ENCODE data around the gene CYTH2. TPM values are rescaled to one million over a fixed set of nuclear protein-coding genes. Genes with fewer than 3 reads are reported as not detected.
A peak's percentile ranks its signal among the peaks of the same experiment; 100 is the strongest.

CYTH2 gene
- total and polyA plus RNA-seq, 9 of the 15 experiments (the other 6 are each of a cell fraction or from before 2014, with no cell fraction given): 1.8 to 45.2 (median 23.8) TPM

DNA sequence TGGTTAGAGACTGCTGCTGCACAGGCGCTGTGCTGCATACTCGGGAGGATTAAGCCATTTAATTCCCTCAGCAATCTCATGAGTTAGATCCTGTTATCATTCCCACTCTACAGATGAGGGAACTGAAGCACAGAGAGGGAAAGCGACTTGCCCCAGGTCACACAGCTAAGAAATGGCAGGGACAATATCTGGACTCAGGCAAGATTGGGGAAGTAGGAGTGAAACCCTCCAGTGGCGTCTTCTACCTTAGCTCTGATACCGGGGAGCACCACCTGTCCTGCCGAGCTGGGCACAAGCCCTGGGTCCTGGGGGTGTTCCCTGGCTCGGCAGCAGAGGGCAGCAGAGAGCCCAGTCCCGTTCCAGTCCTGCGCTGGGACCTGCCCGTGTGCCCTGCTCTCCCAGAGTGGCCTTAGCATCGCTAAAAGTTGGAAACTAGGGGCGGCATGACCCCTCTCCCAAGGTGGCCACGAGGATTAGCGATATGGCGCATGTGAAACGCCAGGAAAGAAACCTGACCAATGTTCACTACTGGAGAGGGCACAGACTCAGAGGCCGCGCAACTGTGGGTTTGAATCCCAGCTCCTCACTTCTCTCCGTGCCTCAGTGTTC lies 20.5 kb downstream of the CYTH2 start:
- WGBS (ENCODE audit: insufficient coverage, low coverage, missing lambda C conversion rate): 19% methylated on average over 19 of the region's 19 CpGs
- Histone ChIP-seq H3K4me1 (replicated peaks in 1 of 2; ENCODE audit: control insufficient read depth in 2 of 2, insufficient read depth in 2 of 2, low read length in 2 of 2) (peaks cover 34 to 53% of the 10 kb centered on the region in 2 experiments), H3K27me3 (ENCODE audit: control insufficient read depth in 2 of 2, insufficient read depth in 2 of 2, low read length in 2 of 2) (no peaks in the 10 kb centered on the region), H3K27ac (ENCODE audit: extremely low read depth, low read depth, low read length) (no peak overlapping the region), H3K79me2 (ENCODE audit: control insufficient read depth, insufficient read depth, low read length) (peaks cover 6% of the 10 kb centered on the region; the same call in 2 of the 3 replicates), H4K20me1 (replicated peaks; ENCODE audit: control insufficient read depth, insufficient read depth, low read length) (0 out of 2 replicates have a peak, but pooled peaks cover 4% of the 10 kb centered on the region), H3K9me1 (ENCODE audit: control insufficient read depth, insufficient read depth, low read length) (no peaks in the 10 kb centered on the region), H3K4me3 (no peak overlapping the region), H3K9me3 (replicated peaks; ENCODE audit: control insufficient read depth, insufficient read depth, low read depth, low read length) (no peaks in the 10 kb centered on the region), H3K4me2 (ENCODE audit: insufficient read depth, low read length) (no peak overlapping the region; the same call in 1 of the 2 replicates), H3K36me3 (ENCODE audit: control insufficient read depth, insufficient read depth, low read length) (peaks cover 2% of the 10 kb centered on the region; the same call in 1 of the 3 replicates), H3K9ac (ENCODE audit: insufficient read depth in 1 of 2, low read depth in 2 of 2, low read length in 2 of 2) (no peak overlapping the region), H2AFZ (ENCODE audit: low read depth, low read length) (no peak overlapping the region)
- ATAC-seq (peak; percentile 36), FAIRE-seq (peak; percentile 79), DNase-seq (ENCODE audit: extremely low read depth in 1 of 4, low spot score in 3 of 4) (peak; percentile 71 to 80 (median 76))
- BruUV-seq (replicated peaks): no TSS peak
- in situ Hi-C loops (cut with MboI): no loop called here
- ChIA-PET CTCF (ENCODE audit: low intra/inter-chr PET ratio) (interaction anchor here (0.6 to 1.5 kb wide), 4 partner anchors 16 to 99 kb away, joined by 3 to 9 read pairs (median 6); no protein-coding TSS in a partner anchor), POLR2A (interaction anchor here (0.7 to 1.8 kb wide), 12 partner anchors 9 to 130 kb away, joined by 3 to 5 read pairs (median 4); partner anchors contain the start of genes RPL18 and SPHK2)
- intact Hi-C loops (cut with micrococcal nuclease): loop anchor here (10.0 kb wide), 1 partner anchor 95 kb away; the partner anchor contains the start of genes GRIN2D and KDELR1
- peak; percentile 88 for TF ChIP-seq ZFP36 (IDR thresholded peaks at IDR 0.05; ENCODE audit: low read depth, low read length, partially characterized antibody)
- TF ChIP-seq KLF13 (tag; IDR thresholded peaks at IDR 0.05; ENCODE audit: borderline replicate concordance, low read depth): no peak
- peak; percentile 74; the same call in 1 of the 2 replicates for TF ChIP-seq XRCC5 (IDR thresholded peaks at IDR 0.05; ENCODE audit: low read depth, low read length)
- TF ChIP-seq CBFA2T2 (conservative IDR thresholded peaks at IDR 0.05): no peak
- TF ChIP-seq SMARCA4 (IDR thresholded peaks at IDR 0.05): 0 out of 2 replicates have a peak, but pooled peaks have one; percentile 17
- peak; percentile 55 to 71 for TF ChIP-seq RAD21 (CRISPR knock-in tag; conservative IDR thresholded peaks at IDR 0.05 in 1 of 2, IDR thresholded peaks at IDR 0.05 in 1 of 2)
- TF ChIP-seq SNIP1 (IDR thresholded peaks at IDR 0.05; ENCODE audit: low read depth): no peak
- TF ChIP-seq, protein P1, sequence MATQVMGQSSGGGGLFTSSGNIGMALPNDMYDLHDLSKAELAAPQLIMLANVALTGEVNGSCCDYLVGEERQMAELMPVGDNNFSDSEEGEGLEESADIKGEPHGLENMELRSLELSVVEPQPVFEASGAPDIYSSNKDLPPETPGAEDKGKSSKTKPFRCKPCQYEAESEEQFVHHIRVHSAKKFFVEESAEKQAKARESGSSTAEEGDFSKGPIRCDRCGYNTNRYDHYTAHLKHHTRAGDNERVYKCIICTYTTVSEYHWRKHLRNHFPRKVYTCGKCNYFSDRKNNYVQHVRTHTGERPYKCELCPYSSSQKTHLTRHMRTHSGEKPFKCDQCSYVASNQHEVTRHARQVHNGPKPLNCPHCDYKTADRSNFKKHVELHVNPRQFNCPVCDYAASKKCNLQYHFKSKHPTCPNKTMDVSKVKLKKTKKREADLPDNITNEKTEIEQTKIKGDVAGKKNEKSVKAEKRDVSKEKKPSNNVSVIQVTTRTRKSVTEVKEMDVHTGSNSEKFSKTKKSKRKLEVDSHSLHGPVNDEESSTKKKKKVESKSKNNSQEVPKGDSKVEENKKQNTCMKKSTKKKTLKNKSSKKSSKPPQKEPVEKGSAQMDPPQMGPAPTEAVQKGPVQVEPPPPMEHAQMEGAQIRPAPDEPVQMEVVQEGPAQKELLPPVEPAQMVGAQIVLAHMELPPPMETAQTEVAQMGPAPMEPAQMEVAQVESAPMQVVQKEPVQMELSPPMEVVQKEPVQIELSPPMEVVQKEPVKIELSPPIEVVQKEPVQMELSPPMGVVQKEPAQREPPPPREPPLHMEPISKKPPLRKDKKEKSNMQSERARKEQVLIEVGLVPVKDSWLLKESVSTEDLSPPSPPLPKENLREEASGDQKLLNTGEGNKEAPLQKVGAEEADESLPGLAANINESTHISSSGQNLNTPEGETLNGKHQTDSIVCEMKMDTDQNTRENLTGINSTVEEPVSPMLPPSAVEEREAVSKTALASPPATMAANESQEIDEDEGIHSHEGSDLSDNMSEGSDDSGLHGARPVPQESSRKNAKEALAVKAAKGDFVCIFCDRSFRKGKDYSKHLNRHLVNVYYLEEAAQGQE (IDR thresholded peaks at IDR 0.05; ENCODE audit: borderline replicate concordance): peak; percentile 59; the same call in 1 of the 2 replicates
- TF ChIP-seq, protein P1 (CRISPR knock-in tag; IDR thresholded peaks at IDR 0.05; ENCODE audit: low read depth): no peak
- no peak for TF ChIP-seq ATF1 (CRISPR knock-in tag; IDR thresholded peaks at IDR 0.05)
- TF ChIP-seq ATF1 (tag; IDR thresholded peaks at IDR 0.05): 0 out of 2 replicates have a peak, but pooled peaks have one; percentile 23
- peak; percentile 68; the same call in 1 of the 2 replicates for TF ChIP-seq FOXK1 (CRISPR knock-in tag; IDR thresholded peaks at IDR 0.05; ENCODE audit: borderline replicate concordance)
- peak; percentile 61 to 71 for TF ChIP-seq NRF1 (conservative IDR thresholded peaks at IDR 0.05 in 1 of 2, IDR thresholded peaks at IDR 0.05 in 1 of 2)
- TF ChIP-seq MTA3 (IDR thresholded peaks at IDR 0.05; ENCODE audit: borderline replicate concordance): peak; percentile 48; the same call in 1 of the 2 replicates
- no peak for TF ChIP-seq TARDBP (IDR thresholded peaks at IDR 0.05)
- TF ChIP-seq CHD2 (IDR thresholded peaks at IDR 0.05; ENCODE audit: low read depth, low read length): no peak

Measured in K562 (cell line).